Neural cell (in vitro differentiated cells): ENCODE data around the gene MRPS18A.

Source experiments
- EZH2 ChIP-seq: fragments of 200-600, 300-800 bp; shearing (Covaris generic), sonication (generic); IDR thresholded peaks from 2 replicates; pipeline ENCODE4 v1.6.1; 2014; ENCODE audit warnings: antibody characterized with exemption, low read length, borderline replicate concordance, mild to moderate bottlenecking; ENCODE audit not compliant: insufficient read depth, poor library complexity, severe bottlenecking
- MXI1 ChIP-seq: fragments of 450-650 bp; conservative IDR thresholded peaks from 2 replicates; pipeline ENCODE4 v1.6.1; 2014; ENCODE audit warnings: antibody characterized with exemption, mild to moderate bottlenecking; ENCODE audit not compliant: poor library complexity, severe bottlenecking
- SMC3 ChIP-seq: fragments of 450-650 bp; conservative IDR thresholded peaks from 2 replicates; pipeline ENCODE4 v1.6.1; 2014; ENCODE audit warnings: antibody characterized with exemption, mild to moderate bottlenecking, moderate library complexity; ENCODE audit not compliant: poor library complexity
- TAF1 ChIP-seq: IDR thresholded peaks from 2 replicates; pipeline ENCODE4 v1.6.1; 2012; ENCODE audit warnings: low read depth
- TF ChIP-seq, protein P1 (sequence below): fragments of 450-650 bp; IDR thresholded peaks from 2 replicates; pipeline ENCODE4 v1.5.1; 2014; ENCODE audit warnings: antibody characterized with exemption, mild to moderate bottlenecking, moderate library complexity; ENCODE audit not compliant: poor library complexity, severe bottlenecking

DNA sequence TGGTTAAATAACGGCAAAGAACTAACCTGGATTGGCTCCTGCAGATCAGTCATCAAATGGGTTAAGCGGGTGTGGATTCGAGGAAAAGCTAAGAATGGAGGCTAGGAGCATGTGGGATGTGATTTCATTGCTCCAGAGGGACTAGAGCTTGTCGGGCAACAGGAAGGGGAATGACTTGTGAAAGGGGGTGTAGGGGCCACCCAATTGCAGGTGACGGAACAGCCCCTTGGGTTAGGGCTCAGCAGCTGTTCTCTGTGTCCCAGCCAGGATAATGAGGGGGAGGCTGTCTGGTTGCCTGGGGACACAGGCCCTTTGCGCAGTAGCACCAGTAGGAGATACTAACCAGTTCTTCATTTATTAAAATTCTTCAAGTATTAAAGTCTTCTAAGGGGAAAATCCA is 25.0 kb upstream of the MRPS18A start:
- TF ChIP-seq, protein P1, sequence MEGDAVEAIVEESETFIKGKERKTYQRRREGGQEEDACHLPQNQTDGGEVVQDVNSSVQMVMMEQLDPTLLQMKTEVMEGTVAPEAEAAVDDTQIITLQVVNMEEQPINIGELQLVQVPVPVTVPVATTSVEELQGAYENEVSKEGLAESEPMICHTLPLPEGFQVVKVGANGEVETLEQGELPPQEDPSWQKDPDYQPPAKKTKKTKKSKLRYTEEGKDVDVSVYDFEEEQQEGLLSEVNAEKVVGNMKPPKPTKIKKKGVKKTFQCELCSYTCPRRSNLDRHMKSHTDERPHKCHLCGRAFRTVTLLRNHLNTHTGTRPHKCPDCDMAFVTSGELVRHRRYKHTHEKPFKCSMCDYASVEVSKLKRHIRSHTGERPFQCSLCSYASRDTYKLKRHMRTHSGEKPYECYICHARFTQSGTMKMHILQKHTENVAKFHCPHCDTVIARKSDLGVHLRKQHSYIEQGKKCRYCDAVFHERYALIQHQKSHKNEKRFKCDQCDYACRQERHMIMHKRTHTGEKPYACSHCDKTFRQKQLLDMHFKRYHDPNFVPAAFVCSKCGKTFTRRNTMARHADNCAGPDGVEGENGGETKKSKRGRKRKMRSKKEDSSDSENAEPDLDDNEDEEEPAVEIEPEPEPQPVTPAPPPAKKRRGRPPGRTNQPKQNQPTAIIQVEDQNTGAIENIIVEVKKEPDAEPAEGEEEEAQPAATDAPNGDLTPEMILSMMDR, result no peak
- TF ChIP-seq TAF1 (no peak), EZH2 (no peak), MXI1 (no peak), SMC3 (no peak)
